Endothelial cell of umbilical vein (primary cell): ENCODE results near the gene SLC17A9. TPM values are rescaled to one million over a fixed set of nuclear protein-coding genes. Genes with fewer than 3 reads are reported as not detected.

Experiments
- BruUV-seq: library from RNA; stranded (reverse); fragments of 400-500 nt; replicated peaks from 2 replicates; lab custom pipeline; 2021; lab: Mats Ljungman, UMichigan
- CTCF ChIA-PET: fragments of 300-600, 350-600 bp; sonication (Branson Sonifier 250); formaldehyde crosslinking; loops from one replicate; lab custom pipeline; 2021; ENCODE audit warnings: antibody characterized with exemption, inconsistent platforms; lab: Charles Lee
- POLR2A ChIA-PET: fragments of 300-600, 350-600 bp; sonication (Branson Sonifier 250); formaldehyde crosslinking; loops from one replicate; lab custom pipeline; 2021; ENCODE audit warnings: antibody characterized with exemption, inconsistent platforms; lab: Charles Lee
- DNase-seq: peaks from one replicate; pipeline ENCODE4 v3.0.0-alpha.2; 2011; ENCODE audit warnings: low read depth, low spot score
- FAIRE-seq: peaks from 2 replicates; lab custom pipeline; 2011; peaks lifted over from hg19 to GRCh38; lab: Jason Lieb, UNC
- H2AFZ ChIP-seq: 2 replicates; pipeline ENCODE4 v1.6.0; 2012; ENCODE audit warnings: low read depth, low read length, control low read depth, inconsistent platforms
- H3K27ac ChIP-seq: 2 replicates; pipeline ENCODE4 v1.5.1; 2011; ENCODE audit warnings: low read depth, mild to moderate bottlenecking, control low read depth, low read length, moderate library complexity; ENCODE audit not compliant: insufficient read depth
- H3K27me3 ChIP-seq, 2 experiments: 2 replicates each; pipeline versions ENCODE4 v1.6.0 to v1.6.1; 2011; ENCODE audit warnings: low read length in 2 of 2, mixed read lengths in 1 of 2; ENCODE audit not compliant: control insufficient read depth in 2 of 2, insufficient read depth in 2 of 2
- H3K36me3 ChIP-seq, 2 experiments: 2 replicates in 1 of 2; 3 replicates in 1 of 2; pipeline ENCODE4 v1.5.1; 2011; ENCODE audit warnings: low read length in 2 of 2, mild to moderate bottlenecking in 1 of 2, moderate library complexity in 1 of 2; ENCODE audit not compliant: control insufficient read depth in 2 of 2, insufficient read depth in 2 of 2; ENCODE audit errors: extremely low read depth in 1 of 2
- H3K4me1 ChIP-seq: 3 replicates; pipeline ENCODE4 v1.5.1; 2011; ENCODE audit warnings: mild to moderate bottlenecking, low read length; ENCODE audit not compliant: control insufficient read depth, insufficient read depth; ENCODE audit errors: extremely low read depth
- H3K4me2 ChIP-seq: 2 replicates; pipeline ENCODE4 v1.6.1; 2011; ENCODE audit warnings: low read length, control low read depth, mixed read lengths; ENCODE audit not compliant: insufficient read depth
- H3K4me3 ChIP-seq, 3 experiments: fragments of 200-600 bp in 1 of 3; sonication (generic), shearing (Covaris generic) in 1 of 3; replicated peaks in 1 of 3; 2 replicates each; pipeline ENCODE4 v1.5.1; 2011 to 2016; ENCODE audit warnings: control low read depth in 3 of 3, low read length in 3 of 3, mild to moderate bottlenecking in 2 of 3, inconsistent platforms in 1 of 3, low read depth in 1 of 3, moderate library complexity in 1 of 3; ENCODE audit not compliant: insufficient read depth in 1 of 3
- H3K79me2 ChIP-seq: 2 replicates; pipeline ENCODE4 v1.6.0; 2012; ENCODE audit warnings: low read length, inconsistent platforms; ENCODE audit not compliant: control insufficient read depth, insufficient read depth
- H3K9ac ChIP-seq: replicated peaks from 2 replicates; pipeline ENCODE3; 2011; ENCODE audit warnings: low read length, control low read depth; ENCODE audit not compliant: insufficient read depth; ENCODE audit errors: extremely low read depth
- H3K9me1 ChIP-seq: replicated peaks from 3 replicates; pipeline ENCODE4 v1.6.0; 2011; ENCODE audit warnings: mild to moderate bottlenecking, low read length; ENCODE audit not compliant: control insufficient read depth, insufficient read depth; ENCODE audit errors: extremely low read depth
- H3K9me3 ChIP-seq: replicated peaks from 2 replicates; pipeline ENCODE4 v1.5.1; 2012; ENCODE audit warnings: low read length, inconsistent platforms; ENCODE audit not compliant: control insufficient read depth, insufficient read depth
- H4K20me1 ChIP-seq: replicated peaks from 2 replicates; pipeline ENCODE3; 2011; ENCODE audit warnings: mild to moderate bottlenecking, low read length; ENCODE audit not compliant: control insufficient read depth, insufficient read depth; ENCODE audit errors: extremely low read depth
- CTCF ChIP-seq, 2 donors: IDR thresholded peaks; 1 replicate in 1 of 2; 2 replicates in 1 of 2; pipeline ENCODE4 v1.5.1; 2011; ENCODE audit warnings: low read length in 2 of 2, mild to moderate bottlenecking in 2 of 2, moderate library complexity in 2 of 2, control low read depth in 1 of 2, inconsistent platforms in 1 of 2, low read depth in 1 of 2; ENCODE audit not compliant: insufficient read depth in 1 of 2; ENCODE audit errors: extremely low read depth in 1 of 2
- EZH2 ChIP-seq: IDR thresholded peaks from 2 replicates; pipeline ENCODE4 v1.6.1; 2012; ENCODE audit warnings: borderline replicate concordance, low read depth, mild to moderate bottlenecking, moderate library complexity, low read length, inconsistent platforms; ENCODE audit not compliant: severe bottlenecking
- FOS ChIP-seq: IDR thresholded peaks from 2 replicates; pipeline ENCODE4 v1.6.1; 2011; ENCODE audit warnings: mild to moderate bottlenecking, low read length, moderate library complexity, borderline replicate concordance; ENCODE audit not compliant: insufficient read depth
- GATA2 ChIP-seq: IDR thresholded peaks from 2 replicates; pipeline ENCODE4 v1.7.0; 2011; ENCODE audit warnings: low read depth, mild to moderate bottlenecking, moderate library complexity, mixed read lengths, low read length; ENCODE audit not compliant: insufficient read length, insufficient read depth
- JUN ChIP-seq: IDR thresholded peaks from 2 replicates; pipeline ENCODE4 v1.6.1; 2011; ENCODE audit warnings: borderline replicate concordance, low read depth; ENCODE audit not compliant: insufficient read length, insufficient read depth
- MAX ChIP-seq: IDR thresholded peaks from 2 replicates; pipeline ENCODE4 v1.6.1; 2011; ENCODE audit not compliant: insufficient read depth, insufficient read length
- MYC ChIP-seq: IDR thresholded peaks from one replicate; pipeline ENCODE4 v1.6.1; 2011; ENCODE audit warnings: mild to moderate bottlenecking, low read depth, low read length
- POLR2A ChIP-seq: IDR thresholded peaks from 2 replicates; pipeline ENCODE4 v1.6.1; 2012; ENCODE audit warnings: low read depth, mild to moderate bottlenecking, control low read depth, low read length
- POLR2AphosphoS5 ChIP-seq: IDR thresholded peaks from 2 replicates; pipeline ENCODE4 v1.6.1; 2012; ENCODE audit warnings: low read depth, mild to moderate bottlenecking, control low read depth, low read length, moderate library complexity; ENCODE audit not compliant: insufficient read depth
- dilution Hi-C: fragments of 300-500 bp; cut with MboI; formaldehyde crosslinking; loops from one replicate; pipeline ENCODE4 v1.15.0; 2019; ENCODE audit warnings: low sequenced_read_pairs; ENCODE audit not compliant: extremely low pct_ligation_motif_present
- intact Hi-C: fragments of 100-400 bp; cut with micrococcal nuclease; formaldehyde crosslinking; loops from one replicate; pipeline ENCODE4 v1.10.0; 2022
- polyA plus RNA-seq, 4 experiments: library from polyadenylated mRNA; depleted of rRNA in 3 of 4; stranded (reverse) in 3 of 4; unstranded in 1 of 4; fragments of >200 nt; gene quantifications; 2 replicates each; pipeline versions ENCODE4 v1.2.1 to v1.2.3, GENCODE V29; 2011 to 2012; ENCODE audit warnings: missing spikeins in 1 of 4
- total RNA-seq: library from RNA; stranded (reverse); gene quantifications from 2 replicates; pipeline ENCODE4 v1.2.3, GENCODE V29; 2021

The SLC17A9 gene
- total and polyA plus RNA-seq, 2 donors (not counting 3 experiments of a cell fraction or from before 2014, with no cell fraction given): 38.2 to 44.5 TPM

DNA sequence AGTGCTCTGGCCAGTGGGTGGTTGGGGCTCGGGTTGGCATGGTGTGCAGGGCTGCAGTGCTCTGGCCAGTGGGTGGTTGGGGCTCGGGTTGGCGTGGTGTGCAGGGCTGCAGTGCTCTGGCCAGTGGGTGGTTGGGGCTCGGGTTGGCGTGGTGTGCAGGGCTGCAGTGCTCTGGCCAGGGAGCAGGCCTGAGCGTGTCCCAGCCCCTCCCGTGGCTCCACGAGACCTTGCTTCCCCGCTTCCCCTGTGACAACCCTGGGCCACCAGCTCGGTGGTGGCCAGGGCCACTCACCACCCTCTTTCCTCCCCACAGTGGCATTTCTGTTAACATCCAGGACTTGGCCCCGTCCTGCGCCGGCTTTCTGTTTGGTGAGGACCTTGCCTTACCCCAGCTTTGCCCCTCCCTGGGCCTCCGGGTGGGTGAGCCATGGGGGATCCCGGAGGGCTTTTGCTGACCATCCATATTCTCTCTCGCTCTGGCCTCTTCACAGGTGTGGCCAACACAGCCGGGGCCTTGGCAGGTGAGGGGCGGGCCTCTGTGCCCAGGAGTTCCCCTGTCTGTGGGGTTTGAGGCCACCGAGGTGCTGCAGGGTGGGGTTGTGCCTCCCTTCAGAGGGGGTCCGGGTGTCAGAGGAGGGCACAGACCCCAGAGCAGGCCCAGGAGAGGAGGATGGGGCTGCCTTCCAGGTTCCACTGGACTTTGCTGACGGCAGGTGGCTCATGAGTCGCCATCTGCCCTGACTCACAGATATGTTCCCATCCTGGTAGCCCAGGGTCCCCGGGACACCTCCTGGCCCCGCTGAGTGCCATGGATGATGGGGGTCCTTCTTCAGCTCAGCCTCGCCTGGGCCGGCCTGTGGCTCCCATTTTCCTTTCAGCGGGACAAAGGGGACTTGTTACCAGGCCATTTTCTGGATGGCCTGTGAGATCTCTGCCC lies 14.0 kb downstream of the SLC17A9 start:
- POLR2A ChIA-PET: no interaction called here
- Histone ChIP-seq H3K4me2 (no peak overlapping the region), H3K27ac (no peak overlapping the region), H3K9me1 (no peaks in the 10 kb centered on the region), H3K27me3 (peaks cover 0 to 1% of the 10 kb centered on the region in 2 experiments), H3K4me1 (no peaks in the 10 kb centered on the region), H3K79me2 (no peaks in the 10 kb centered on the region), H2AFZ (no peak overlapping the region), H3K9ac (no peak overlapping the region), H3K36me3 (peaks cover 5 to 7% of the 10 kb centered on the region in 2 experiments), H4K20me1 (no peaks in the 10 kb centered on the region), H3K4me3 (no peak overlapping the region), H3K9me3 (no peaks in the 10 kb centered on the region)
- DNase-seq (no peak), FAIRE-seq (no peak)
- CTCF ChIA-PET: interaction anchor here (1.1 to 2.0 kb wide), 4 partner anchors 13 to 43 kb away, joined by 3 to 9 read pairs (median 3); no protein-coding TSS in a partner anchor
- dilution Hi-C loops (no loop called here), intact Hi-C loops (no loop called here)
- no TSS peak for BruUV-seq
- TF ChIP-seq POLR2AphosphoS5 (no peak), FOS (no peak), POLR2A (no peak), MAX (no peak), CTCF (IDR thresholded peaks at IDR 0.05; ENCODE audit: extremely low read depth in 1 of 2, insufficient read depth in 1 of 2, low read depth in 1 of 2, low read length in 2 of 2) (no peak), MYC (no peak), GATA2 (no peak), EZH2 (no peak), JUN (no peak)
